Gastroesophageal sphincter (tissue), 4 donors: ENCODE data around the gene MMP21. TPM values are rescaled to one million over a fixed set of nuclear protein-coding genes. Genes with fewer than 3 reads are reported as not detected.

Source experiments
- ATAC-seq: fragments of 150-250 bp; one replicate; pipeline ENCODE4 v1.9.1; 2016; ENCODE audit warnings: mild to moderate bottlenecking, moderate library complexity
- H3K27ac ChIP-seq, 4 donors: fragments of 200-600 bp; sonication (generic) in 3 of 4; 1 replicate in 3 of 4; 2 replicates in 1 of 4; pipeline ENCODE4 v1.5.1; 2016 to 2019
- H3K27me3 ChIP-seq: fragments of 200-600 bp; sonication (generic); one replicate; pipeline ENCODE4 v1.5.1; 2019
- H3K36me3 ChIP-seq, 2 donors: fragments of 200-600 bp; sonication (generic); one replicate each; pipeline ENCODE4 v1.5.1; 2019; ENCODE audit warnings: control low read depth in 1 of 2
- H3K4me1 ChIP-seq, 3 donors: fragments of 200-600 bp; sonication (generic); 1 replicate in 2 of 3; 2 replicates in 1 of 3; pipeline ENCODE4 v1.5.1; 2016 to 2019; ENCODE audit warnings: control low read depth in 2 of 3
- H3K4me3 ChIP-seq, 2 donors: fragments of 200-600 bp; sonication (generic); one replicate each; pipeline ENCODE4 v1.5.1; 2019; ENCODE audit warnings: mild to moderate bottlenecking in 1 of 2, moderate library complexity in 1 of 2
- H3K9me3 ChIP-seq, 3 donors: fragments of 200-600 bp; sonication (generic); one replicate each; pipeline ENCODE4 v1.5.1; 2017 to 2019; ENCODE audit warnings: control low read depth in 2 of 3
- CTCF ChIP-seq, 4 experiments: fragments of 200-600 bp in 2 of 4; fragments of 450-650 bp in 2 of 4; sonication (generic) in 1 of 4; IDR thresholded peaks; one replicate each; pipeline ENCODE4 v1.5.1; 2017 to 2019; ENCODE audit warnings: antibody characterized with exemption in 4 of 4, mild to moderate bottlenecking in 2 of 4, moderate library complexity in 2 of 4
- EP300 ChIP-seq: sonication (generic); formaldehyde crosslinking; IDR thresholded peaks from one replicate; pipeline ENCODE4 v1.6.1; 2017; ENCODE audit warnings: antibody characterized with exemption, mild to moderate bottlenecking
- POLR2A ChIP-seq, 2 donors: fragments of 450-650 bp; IDR thresholded peaks; one replicate each; pipeline ENCODE4 v1.6.1; 2017; ENCODE audit warnings: antibody characterized with exemption in 2 of 2, mild to moderate bottlenecking in 2 of 2, moderate library complexity in 1 of 2
- POLR2AphosphoS5 ChIP-seq: sonication (generic); formaldehyde crosslinking; IDR thresholded peaks from one replicate; pipeline ENCODE4 v1.6.1; 2017; ENCODE audit warnings: antibody characterized with exemption
- WGBS, 2 donors: methylation state at CpG; one replicate each; pipeline ENCODE4 v1.1.5; 2018; ENCODE audit warnings: low coverage in 1 of 2; 5-methylcytosine and 5-hydroxymethylcytosine counted together
- total RNA-seq, 4 donors: library from RNA; depleted of rRNA; stranded (reverse); fragments of >200 nt; gene quantifications; one replicate each; pipeline ENCODE4 v1.1.0, GENCODE V29; 2016

Gene MMP21
- total RNA-seq, 4 donors from 2014 or later: 0.13 to 0.81 TPM; not detected in 2

DNA sequence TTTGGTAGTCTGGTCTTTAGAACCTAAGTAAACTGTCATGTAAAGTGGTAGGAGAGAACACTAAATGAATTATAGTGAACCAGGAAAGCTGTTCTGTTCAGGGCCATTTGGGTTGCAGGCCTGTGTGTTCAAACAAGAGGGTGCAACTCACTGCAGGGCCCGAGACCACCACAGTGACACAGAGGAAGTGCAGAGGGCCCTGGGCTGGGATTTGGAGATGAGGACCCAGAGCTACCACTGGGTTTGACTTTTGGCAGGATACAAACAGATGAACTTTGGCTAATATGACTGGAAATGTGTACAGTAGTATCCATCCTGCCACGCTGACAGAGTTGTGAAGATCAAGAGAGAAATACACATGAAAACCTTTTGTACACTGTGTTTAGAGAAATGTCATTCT, 9.8 kb downstream of the MMP21 start:
- TF ChIP-seq POLR2A (IDR thresholded peaks at IDR 0.05) (no peak), EP300 (no peak), POLR2AphosphoS5 (no peak), CTCF (IDR thresholded peaks at IDR 0.05) (no peak)
- no peak for ATAC-seq
- WGBS, 2 donors: 88 to 100% methylated on average over 2 of the region's 2 CpGs
- no peaks in the 10 kb centered on the region for H3K27me3 ChIP-seq
- no peak overlapping the region for H3K27ac ChIP-seq
- H3K4me1 ChIP-seq: peaks cover 0 to 25% (median 7%) of the 10 kb centered on the region in 3 donors
- H3K36me3 ChIP-seq: peaks cover 0 to 56% of the 10 kb centered on the region in 2 donors
- no peak overlapping the region for H3K4me3 ChIP-seq
- H3K9me3 ChIP-seq: no peaks in the 10 kb centered on the region

GRCh38 chr10:125762692-125763648, 12.7 kb downstream of the MMP21 start:
- WGBS, 2 donors: 85 to 87% methylated on average over 17 to 21 of the region's 24 CpGs

DNA sequence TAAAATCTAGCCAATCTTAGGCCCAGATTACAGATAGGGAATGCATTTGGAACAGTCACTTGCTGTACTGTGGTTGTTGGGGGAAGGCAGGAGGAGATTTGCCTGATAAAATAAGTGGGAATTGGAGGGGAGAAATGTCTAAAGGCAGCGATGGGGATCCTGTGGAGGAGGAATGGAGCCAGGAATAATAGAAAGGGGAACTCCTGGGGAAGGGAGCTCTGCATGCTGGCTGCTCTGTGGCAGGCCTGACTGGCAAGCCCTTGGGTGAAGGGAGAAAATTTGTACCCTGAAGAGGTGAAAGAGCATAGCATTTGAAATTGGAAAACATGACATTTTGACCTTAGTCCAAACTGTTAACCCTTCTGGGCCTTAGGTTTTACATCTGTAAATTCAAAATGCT, 13.7 kb downstream of the MMP21 start:
- Histone ChIP-seq H3K36me3 (peaks cover 0 to 93% of the 10 kb centered on the region in 2 donors), H3K27me3 (no peaks in the 10 kb centered on the region), H3K9me3 (no peaks in the 10 kb centered on the region), H3K27ac (no peak overlapping the region), H3K4me1 (no peaks in the 10 kb centered on the region), H3K4me3 (no peak overlapping the region)
- no peak for ATAC-seq
- WGBS, 2 donors: 38 to 58% methylated on average over 1 of the region's 1 CpG
- TF ChIP-seq POLR2AphosphoS5: no peak
- no peak for TF ChIP-seq POLR2A (IDR thresholded peaks at IDR 0.05)
- no peak for TF ChIP-seq CTCF (IDR thresholded peaks at IDR 0.05)
- TF ChIP-seq EP300: no peak

More at GRCh38 chr10:125762692-125763648, 12.7 kb downstream of the MMP21 start:
- ATAC-seq: no peak
- no peaks in the 10 kb centered on the region for H3K9me3 ChIP-seq
- H3K27me3 ChIP-seq: no peaks in the 10 kb centered on the region
- no peak for TF ChIP-seq EP300
- TF ChIP-seq POLR2AphosphoS5: no peak
- TF ChIP-seq CTCF (IDR thresholded peaks at IDR 0.05): no peak
- TF ChIP-seq POLR2A (IDR thresholded peaks at IDR 0.05): no peak
- peaks cover 0 to 83% of the 10 kb centered on the region in 2 donors for H3K36me3 ChIP-seq
- no peak overlapping the region for H3K4me3 ChIP-seq
- peaks cover 0 to 9% (median 0%) of the 10 kb centered on the region in 3 donors for H3K4me1 ChIP-seq
- H3K27ac ChIP-seq: no peak overlapping the region

- ATAC-seq: no peak
Measured at GRCh38 chr10:125757742-125758141, 17.9 kb downstream of the MMP21 start.

More at GRCh38 chr10:125757742-125758141, 17.9 kb downstream of the MMP21 start:
- WGBS, 2 donors: 87 to 96% methylated on average over 4 of the region's 4 CpGs
- H3K27ac ChIP-seq: no peak overlapping the region
- no peaks in the 10 kb centered on the region for H3K9me3 ChIP-seq
- H3K4me3 ChIP-seq: no peak overlapping the region
- no peaks in the 10 kb centered on the region for H3K4me1 ChIP-seq
- no peaks in the 10 kb centered on the region for H3K27me3 ChIP-seq
- H3K36me3 ChIP-seq: peaks cover 0 to 94% of the 10 kb centered on the region in 2 donors
- TF ChIP-seq CTCF (IDR thresholded peaks at IDR 0.05): no peak
- TF ChIP-seq POLR2AphosphoS5: no peak
- no peak for TF ChIP-seq POLR2A (IDR thresholded peaks at IDR 0.05)
- no peak for TF ChIP-seq EP300
